Epithelial cell of umbilical artery (primary cell): ENCODE data around the gene FAM25G. TPM values are rescaled to one million over a fixed set of nuclear protein-coding genes. Genes with fewer than 3 reads are reported as not detected.

Source experiments
- total RNA-seq: library from RNA; depleted of rRNA; stranded (reverse); fragments of >200 nt; gene quantifications from 2 replicates; pipeline ENCODE4 v1.2.3, GENCODE V29; 2014

The FAM25G gene
- not detected in 2 replicates for total RNA-seq

GRCh38 chr10:47491600-47491999, at the start of gene FAM25G:
FAM25G (minus strand) TSS chr10:47491700; CDS start chr10:47491674, 26 bp downstream.

GRCh38 chr10:47523475-47523874, 32.0 kb upstream of the FAM25G start, which contains the start of gene AGAP9:
AGAP9 (minus strand) TSS chr10:47523638; CDS start chr10:47523526, 112 bp downstream.

DNA sequence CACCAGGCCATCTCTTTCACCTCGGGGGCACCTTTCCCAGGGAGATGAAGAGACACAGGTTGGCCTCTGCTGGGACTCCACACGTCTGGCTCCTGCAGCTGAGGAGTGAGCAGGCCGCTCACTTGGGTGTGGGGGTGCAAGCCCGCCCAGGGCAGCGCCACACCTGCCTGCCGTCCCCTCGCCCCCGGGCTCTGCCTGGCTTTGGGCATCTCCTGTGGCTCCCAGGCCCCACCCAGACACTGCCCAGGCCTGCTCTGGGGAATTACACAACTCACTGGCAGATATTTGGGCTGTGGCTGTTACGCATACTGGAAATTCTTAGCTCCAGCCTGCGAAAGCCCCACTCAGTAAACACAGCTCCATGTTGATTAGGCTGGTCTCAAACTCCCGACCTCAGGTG, 7.6 kb downstream of the FAM25G start, which contains the start of gene ANXA8:
Gene ANXA8 (minus strand): TSS at position 193 of the 400 bp plus-strand sequence. CDS start 182 bp downstream, at position 11.

Other genes starting within 250 kb of the FAM25G start
- gene GDF10, start 191.5 kb downstream of the FAM25G start, total RNA-seq: under 0.01 and 0.30 TPM in 2 replicates
- gene GDF2, start 169.2 kb downstream of the FAM25G start, total RNA-seq: not detected in 2 replicates
- gene RBP3, start 143.3 kb downstream of the FAM25G start, total RNA-seq: not detected in 2 replicates
- not detected in 2 replicates for gene ZNF488, start 107.4 kb downstream of the FAM25G start, total RNA-seq
- gene ANXA8, start 7.6 kb downstream of the FAM25G start, total RNA-seq: 0.30 TPM in 1 of 2 replicates, not detected in the other
- gene AGAP9, start 31.9 kb upstream of the FAM25G start, total RNA-seq: 0.91 and 1.6 TPM in 2 replicates